ENCODE data around the gene APCDD1L.
"Not testable (repeated sequence)": the region's sequence is repeated elsewhere in the genome, so short reads cannot be mapped to it uniquely, and the experiment has no call there.

APCDD1L gene

DNA sequence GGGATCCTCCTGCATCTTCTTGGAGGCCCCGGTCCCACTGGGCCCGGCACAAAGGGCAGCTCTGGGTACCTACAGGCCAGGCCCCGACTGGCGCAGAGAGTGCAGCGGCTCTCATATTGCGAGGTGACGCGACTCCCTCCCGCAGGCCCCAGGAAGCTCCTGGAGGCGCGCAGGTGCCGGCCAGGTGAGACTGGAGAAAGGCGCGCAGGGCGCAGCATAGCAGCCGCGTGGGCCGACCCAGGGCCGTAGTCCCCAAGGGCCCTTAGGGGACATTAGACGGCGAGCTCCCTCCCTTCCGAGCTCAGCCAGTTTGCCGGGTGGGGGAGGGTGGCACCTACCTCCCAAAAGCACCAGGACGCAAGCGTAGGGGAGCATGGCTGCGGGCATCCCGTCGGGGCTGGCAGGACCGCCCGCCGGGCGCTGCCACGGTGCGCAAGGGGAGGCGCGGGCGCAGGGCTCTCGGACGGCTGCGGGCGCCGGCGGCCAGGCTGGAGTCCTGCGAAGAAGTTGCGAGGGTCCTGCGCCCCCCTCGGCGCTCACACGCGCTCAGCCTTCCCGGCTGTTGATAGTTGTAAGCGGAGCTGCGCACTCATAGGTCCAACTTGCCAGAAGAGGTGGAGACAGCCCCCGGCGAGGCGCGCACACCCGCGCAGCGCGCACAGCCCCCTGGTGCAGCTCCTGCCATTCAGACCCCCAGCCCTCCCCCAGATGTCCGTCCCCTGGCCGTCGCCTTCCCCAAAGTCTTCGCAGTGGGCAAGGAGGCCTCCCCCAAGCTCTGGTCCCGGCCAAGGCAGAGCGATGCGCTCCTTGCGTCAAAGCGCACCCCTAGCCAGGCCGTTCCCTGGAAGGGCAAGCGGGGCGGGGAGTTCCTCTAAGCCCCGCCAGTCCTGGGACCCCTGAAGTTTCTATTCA, 622 bp downstream of the APCDD1L start:
- DNase-seq (ENCODE audit: low read depth) = no peak

GRCh38 chr20:58513580-58514285, 1.5 kb downstream of the APCDD1L start:
- no peak for DNase-seq (ENCODE audit: low read depth)

DNA sequence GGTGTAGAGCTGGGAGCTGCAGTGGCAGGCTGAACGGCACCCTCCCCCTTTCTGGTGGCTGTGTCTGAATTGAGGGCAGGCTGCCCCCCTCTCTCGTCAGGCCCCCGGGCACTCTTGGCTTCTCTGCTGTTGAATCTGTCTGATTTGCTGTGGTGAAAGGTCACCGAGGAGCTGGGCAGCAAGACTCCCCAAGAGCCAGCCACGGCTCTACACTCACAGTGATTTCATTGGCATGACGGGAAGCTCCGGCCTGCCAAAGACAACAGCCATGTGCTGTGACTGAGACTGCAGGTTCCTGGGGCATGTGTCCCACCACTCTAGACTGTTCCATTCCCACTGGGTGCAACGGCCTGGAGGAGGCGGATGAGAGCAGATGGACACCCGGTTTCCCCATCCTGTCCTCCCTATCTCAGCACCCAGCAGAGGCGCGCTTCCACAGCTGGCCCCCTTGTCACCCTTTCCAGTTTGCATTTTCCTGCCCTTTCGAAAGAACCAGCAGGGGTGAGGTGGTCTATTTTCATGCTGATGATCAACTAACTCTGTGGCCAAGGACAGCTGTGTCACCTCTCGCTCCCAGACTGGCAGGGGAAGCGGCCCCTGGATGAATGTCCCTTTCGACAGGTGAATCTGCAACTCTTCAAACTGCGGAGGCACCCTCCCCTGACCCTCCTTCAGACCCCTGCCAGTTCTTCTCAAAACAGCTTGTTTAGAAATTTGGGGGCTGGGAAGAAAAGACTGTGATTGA, 2.2 kb downstream of the APCDD1L start:
- no peak for DNase-seq (ENCODE audit: low read depth)

DNA sequence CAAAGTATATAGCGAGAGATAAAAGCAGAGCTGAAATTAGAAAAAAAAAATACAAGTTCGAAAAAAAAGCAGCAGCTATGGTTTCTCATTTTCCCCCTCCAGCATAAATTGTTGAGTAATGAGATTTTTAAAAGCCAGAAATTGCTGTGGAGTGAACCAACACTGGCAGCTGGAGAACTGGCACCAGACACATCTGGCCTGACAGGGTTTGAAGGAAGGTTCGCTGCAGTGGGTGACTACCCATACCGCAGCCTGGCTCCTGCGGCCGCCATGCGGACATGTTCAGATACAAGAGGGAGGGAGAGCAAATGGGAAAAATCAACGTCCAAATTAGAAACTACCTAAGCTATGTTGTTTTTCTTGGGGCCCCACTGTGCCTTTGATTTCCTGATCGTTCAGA, 3.3 kb downstream of the APCDD1L start:
- no peak for DNase-seq (ENCODE audit: low read depth)

GRCh38 chr20:58511364-58511763, 3.8 kb downstream of the APCDD1L start:
- no peak for DNase-seq (ENCODE audit: low read depth)

DNA sequence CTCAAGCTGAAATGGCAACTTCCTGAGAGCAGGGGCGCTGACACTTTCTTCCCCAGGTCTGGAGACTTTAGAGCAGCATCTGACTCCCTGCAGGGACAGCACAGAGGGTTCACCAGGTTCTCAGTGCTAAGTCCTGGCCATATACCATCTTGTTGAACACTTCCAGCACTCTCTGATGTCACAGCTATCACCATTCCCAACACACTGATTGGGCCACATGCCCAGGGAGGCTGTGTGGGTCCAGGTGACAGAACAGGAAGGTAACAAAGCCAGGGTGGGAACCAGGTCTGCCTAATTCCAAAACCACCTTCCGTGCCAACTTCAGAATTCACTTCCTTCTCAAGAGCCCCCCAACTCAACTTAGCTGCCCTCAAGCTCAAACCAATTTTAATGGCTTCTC, 4.3 kb downstream of the APCDD1L start:
- DNase-seq (ENCODE audit: low read depth) = no peak

GRCh38 chr20:58508762-58509395, 6.3 kb downstream of the APCDD1L start:
- no peak for DNase-seq (ENCODE audit: low read depth)

- DNase-seq (ENCODE audit: low read depth) = not testable (repeated sequence)
Observed at GRCh38 chr20:58506999-58507398, 8.2 kb downstream of the APCDD1L start.

GRCh38 chr20:58504566-58504965, 10.6 kb downstream of the APCDD1L start:
- DNase-seq (ENCODE audit: low read depth) = no peak

DNA sequence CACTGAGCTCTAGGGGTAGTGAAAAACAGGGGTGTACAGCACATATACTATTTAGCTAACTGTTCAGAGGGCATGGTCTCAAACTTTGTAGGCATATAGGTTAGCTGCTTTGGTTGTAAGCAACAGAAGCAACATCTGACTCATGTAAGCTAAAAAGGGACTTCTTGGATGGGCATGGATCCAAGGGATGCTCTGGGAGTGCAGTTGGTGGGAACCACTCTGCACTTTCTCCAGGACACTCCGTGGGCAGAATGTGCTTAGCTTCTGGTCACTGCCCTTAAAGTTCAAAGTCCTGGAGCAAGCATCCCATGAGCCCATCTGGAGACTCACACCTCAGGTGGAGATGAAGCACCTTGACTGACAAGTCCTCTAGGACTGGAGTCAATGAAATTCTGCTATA, 11.5 kb downstream of the APCDD1L start:
- DNase-seq (ENCODE audit: low read depth) = no peak

- DNase-seq (ENCODE audit: low read depth) = no peak
Observed at GRCh38 chr20:58500256-58500655, 14.9 kb downstream of the APCDD1L start.

DNA sequence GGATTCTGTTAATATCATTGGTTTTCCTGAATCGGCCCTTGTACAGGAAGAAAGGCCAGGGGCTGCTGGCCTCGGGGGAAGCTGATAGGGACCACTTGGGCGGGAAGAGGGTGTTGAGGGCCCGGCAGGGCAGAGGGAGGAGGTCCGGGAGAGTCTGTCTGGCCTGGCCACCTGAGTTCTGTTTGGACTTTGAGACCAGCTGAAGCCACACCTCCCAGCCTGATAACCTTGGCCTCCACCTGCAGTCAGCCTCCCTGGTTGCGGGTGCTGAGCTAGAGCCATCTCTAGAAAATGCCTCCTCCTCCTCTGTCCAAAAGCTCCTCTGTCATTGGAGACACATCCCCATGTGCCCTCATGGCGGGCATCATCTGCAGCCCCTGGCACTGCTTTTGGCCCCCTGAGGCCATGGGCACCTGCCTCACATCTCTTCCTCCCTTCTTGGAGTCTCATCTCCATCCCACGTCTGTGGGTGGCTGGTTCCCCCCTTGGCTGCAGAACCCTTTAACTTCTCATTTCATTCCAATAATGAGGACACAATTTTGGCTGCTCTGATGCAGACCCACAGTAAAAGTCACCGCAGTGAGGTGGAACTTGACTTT, 16.6 kb downstream of the APCDD1L start:
- no peak for DNase-seq (ENCODE audit: low read depth)

- DNase-seq (ENCODE audit: low read depth) = no peak
Observed at GRCh38 chr20:58497724-58498469, 17.3 kb downstream of the APCDD1L start.

DNA sequence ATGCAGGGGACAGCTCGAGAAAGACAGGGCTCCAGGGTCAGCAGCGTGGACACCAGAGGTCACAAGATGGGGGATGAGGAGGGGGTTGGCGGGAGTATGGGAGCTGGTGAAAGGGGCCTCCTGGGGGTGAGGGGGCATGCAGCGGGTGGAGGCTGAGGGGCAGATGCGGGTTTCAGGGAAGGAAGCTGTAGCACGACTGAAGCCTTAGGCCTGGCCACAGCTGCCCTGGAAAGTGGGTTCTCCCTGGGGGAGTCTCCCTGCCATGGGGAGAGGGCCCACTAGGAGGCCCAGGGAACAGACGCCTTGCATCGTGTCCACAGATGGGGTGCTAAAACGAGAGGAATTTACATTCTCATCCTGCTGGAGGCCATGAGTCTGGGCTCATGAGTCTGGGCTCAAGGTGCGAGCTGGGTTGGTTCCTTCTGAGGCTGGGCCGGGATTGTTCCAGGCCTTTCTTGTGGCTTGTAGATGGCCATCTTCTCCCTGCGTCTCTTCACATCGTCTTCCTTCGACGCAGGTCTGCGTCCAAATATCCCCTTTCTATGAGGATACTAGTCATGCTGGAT, 18.0 kb downstream of the APCDD1L start:
- no peak for DNase-seq (ENCODE audit: low read depth)

GRCh38 chr20:58496429-58496769, 18.8 kb downstream of the APCDD1L start:
- no peak for DNase-seq (ENCODE audit: low read depth)

DNA sequence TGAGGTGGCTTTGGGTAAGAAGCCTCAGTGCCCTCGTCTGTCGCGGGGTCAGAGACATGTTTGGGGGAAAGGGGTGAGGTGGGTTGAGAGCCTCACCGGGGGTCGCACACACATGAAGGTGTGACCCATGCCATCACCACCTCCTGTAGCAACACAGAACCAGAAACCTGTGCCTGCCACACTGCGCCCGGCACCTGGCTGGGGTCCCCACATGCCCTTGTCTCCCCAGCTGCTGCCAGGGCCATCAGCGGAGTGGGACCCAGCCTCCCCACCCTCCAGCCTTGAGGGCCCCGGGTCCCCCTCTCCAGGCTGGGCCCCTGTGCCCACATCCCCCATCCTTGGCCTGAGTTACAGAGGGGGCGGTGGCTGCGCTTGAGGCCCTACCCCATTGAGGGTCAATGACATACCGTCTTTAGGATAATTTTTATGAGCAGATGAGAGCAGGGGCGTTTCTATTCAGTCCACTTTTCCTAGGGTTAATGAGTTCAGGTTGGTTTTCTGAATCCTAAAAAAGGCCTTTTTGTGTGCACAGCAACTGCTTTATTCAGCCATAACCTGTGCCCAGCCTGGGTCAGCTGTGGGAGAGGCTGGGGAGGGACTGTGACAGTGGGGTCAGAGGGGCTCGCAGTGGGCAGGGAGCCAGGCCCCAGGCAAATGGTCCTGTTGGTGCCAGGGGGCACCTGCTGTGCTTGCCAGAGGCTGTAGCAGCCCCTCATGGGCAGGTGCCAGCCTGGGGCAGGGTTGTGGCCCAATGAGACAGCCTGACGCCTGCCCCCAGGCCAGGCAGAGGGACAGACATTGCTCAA, 19.4 kb downstream of the APCDD1L start:
- no peak for DNase-seq (ENCODE audit: low read depth)

DNA sequence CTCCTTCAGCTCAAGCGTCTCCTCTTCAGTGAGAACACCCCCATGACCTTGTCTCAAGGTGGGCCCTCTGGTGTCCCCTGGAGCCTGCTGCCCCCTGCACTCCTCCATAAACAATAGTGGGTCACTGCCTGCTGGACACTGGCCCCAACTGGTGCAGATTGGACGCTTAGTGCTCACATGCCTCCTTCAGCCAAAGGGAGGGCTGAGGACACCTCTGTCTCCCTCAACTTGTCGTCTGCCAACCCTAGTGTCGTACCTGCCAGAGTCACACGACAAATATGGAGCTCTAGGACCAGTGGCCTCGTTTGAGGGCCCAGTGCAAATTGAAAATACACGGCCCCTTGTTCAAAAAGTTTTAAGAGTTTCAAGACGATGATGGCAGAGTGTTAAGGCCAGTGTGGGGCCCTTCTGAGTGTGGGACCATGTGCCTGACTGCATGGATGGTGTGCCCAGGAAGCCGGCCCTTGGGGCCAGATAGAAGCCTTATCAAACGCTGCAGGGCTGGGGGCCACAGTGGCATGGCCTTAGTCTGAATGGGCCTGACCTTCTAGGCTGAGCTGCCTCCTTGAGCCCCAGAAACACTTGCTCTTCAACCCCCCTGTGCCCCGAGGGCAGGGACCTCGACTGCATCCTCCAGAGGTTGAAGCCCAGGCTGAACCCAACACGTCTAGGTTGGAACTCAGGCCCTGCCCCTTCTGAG, 20.1 kb downstream of the APCDD1L start:
- no peak for DNase-seq (ENCODE audit: low read depth)

DNA sequence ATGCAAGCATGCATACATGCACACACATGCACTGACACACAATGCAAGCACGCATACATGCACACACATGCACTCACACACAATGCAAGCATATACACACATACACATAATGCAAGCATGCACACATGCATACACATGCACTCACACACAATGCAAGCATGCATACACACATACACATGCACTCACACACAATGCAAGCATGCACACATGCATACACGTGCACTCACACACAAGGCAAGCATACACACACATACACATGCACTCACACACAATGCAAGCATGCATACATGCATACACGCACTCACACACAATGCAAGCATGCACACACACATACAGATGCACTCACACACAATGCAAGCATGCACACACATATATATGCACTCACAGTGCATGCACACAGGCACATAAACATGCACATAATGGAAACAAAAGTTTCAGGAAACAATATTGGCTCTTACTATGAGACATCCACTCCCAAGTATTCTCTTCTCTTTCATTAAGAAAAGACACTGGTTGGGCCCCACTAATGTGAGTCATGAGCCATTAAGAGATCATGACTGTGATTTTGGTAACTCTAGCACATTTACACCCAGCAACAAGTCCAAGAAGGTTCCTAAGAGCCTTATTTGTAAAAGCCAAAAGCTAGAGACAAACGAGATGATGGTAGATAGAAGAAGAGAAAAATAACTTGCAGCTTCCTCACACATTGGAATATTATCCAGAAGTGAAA, 22.2 kb downstream of the APCDD1L start:
- DNase-seq (ENCODE audit: low read depth) = no peak
